WI38 (cell line): ENCODE results near the gene DNM1.
A peak's percentile ranks its signal among the peaks of the same experiment; 100 is the strongest.

ENCODE experiments used
- H3K4me3 ChIP-seq: 2 replicates; pipeline ENCODE4 v1.5.1; 2011; ENCODE audit warnings: low read depth, mild to moderate bottlenecking, control low read depth, low read length
- TF ChIP-seq, protein P1 (sequence below): IDR thresholded peaks from 2 replicates; pipeline ENCODE4 v1.5.1; 2012; ENCODE audit warnings: low read depth, mild to moderate bottlenecking, control low read depth, low read length

The DNM1 gene

GRCh38 chr9:128254362-128254761, 51.2 kb downstream of the DNM1 start:
- TF ChIP-seq, protein P1, sequence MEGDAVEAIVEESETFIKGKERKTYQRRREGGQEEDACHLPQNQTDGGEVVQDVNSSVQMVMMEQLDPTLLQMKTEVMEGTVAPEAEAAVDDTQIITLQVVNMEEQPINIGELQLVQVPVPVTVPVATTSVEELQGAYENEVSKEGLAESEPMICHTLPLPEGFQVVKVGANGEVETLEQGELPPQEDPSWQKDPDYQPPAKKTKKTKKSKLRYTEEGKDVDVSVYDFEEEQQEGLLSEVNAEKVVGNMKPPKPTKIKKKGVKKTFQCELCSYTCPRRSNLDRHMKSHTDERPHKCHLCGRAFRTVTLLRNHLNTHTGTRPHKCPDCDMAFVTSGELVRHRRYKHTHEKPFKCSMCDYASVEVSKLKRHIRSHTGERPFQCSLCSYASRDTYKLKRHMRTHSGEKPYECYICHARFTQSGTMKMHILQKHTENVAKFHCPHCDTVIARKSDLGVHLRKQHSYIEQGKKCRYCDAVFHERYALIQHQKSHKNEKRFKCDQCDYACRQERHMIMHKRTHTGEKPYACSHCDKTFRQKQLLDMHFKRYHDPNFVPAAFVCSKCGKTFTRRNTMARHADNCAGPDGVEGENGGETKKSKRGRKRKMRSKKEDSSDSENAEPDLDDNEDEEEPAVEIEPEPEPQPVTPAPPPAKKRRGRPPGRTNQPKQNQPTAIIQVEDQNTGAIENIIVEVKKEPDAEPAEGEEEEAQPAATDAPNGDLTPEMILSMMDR, result no peak

DNA sequence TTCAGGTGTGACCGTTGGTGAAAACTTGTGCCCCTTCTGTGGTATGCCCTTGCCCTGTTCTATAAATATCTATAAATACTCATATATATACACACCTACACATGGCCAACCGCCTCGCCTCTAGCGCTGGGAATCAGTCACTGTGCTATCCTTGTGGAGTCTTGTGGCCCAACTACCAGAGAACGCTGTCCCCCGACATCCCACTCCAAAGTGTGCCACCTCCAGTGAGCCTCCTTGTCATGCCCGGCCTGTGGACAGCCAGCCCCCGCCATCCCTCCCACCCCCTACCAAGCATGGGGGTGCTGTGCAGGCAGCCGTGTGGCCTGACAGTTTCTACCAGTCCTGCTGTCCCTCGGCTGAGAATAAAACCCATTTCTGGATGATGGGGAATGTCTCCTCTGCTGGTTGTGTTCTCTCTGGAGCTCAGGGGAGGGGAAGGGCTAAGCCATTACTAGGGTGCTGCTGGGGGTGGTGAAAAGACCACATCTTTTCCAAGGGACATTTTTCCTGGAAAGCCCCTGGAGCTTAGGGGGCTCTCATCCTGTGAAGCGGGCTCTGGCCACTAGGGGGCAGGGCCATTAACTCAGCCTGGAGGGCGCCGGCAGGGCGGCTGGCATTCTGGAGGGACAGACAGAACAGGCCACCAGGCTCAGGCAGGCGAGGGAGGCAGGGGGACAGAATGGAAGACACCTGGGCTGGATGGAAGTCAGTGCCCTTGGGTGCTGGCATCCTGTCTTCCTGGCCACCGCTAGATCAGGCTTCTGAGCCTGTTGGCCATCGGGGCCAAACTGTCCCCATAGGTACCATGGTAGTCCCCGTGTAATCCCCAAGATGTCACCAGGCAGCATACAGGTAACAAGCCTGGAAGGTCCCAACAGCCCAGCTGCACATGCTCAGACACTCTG, 51.9 kb downstream of the DNM1 start:
- no peak overlapping the region for H3K4me3 ChIP-seq
- TF ChIP-seq, protein P1, result peak; percentile 93

More at GRCh38 chr9:128254362-128254761, 51.2 kb downstream of the DNM1 start:
- no peak overlapping the region for H3K4me3 ChIP-seq

GRCh38 chr9:128257086-128257825, 54.1 kb downstream of the DNM1 start:
- no peak overlapping the region for H3K4me3 ChIP-seq
- TF ChIP-seq, protein P1, result no peak

DNA sequence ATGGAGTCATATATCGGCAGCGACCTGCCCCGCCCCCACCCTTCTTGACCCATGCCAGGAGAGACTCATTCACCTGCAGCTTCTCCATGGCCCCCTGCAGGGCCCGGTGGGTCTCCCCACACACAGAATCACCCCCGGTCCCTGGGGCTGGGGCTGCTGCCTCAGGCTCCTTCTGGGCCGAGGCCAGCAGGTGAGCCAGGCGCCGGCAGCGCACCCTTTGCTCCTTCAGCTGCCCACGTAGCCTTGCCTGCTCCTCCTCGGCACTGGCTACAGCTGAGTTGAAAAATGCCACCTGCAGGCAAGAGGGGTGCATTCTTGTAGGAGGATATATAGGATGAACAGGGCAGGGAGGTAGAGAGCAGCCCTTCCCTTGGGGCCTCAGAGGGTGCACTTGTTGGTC, 54.7 kb downstream of the DNM1 start:
- H3K4me3 ChIP-seq, result no peak overlapping the region
- TF ChIP-seq, protein P1, result no peak

DNA sequence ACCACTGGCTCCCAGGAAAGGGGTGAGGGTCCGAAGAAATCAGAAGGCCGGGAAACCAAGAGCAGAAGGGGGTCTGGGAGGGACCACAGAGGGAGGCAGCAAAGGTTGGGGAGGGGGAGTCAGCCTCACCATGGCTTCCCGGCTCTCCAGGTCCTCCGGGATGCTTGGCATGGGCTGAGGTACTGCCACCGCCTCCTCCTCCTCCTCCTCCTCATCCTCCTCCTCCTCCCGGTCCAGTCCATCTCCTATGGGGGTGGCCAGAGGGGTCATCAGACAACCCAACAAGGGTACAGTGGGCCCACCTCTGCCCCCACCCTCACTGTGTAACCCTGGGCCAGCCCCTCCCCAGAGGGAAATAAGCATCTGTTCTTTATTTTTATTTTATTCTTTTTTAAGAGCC, 55.1 kb downstream of the DNM1 start:
- TF ChIP-seq, protein P1, result no peak
- no peak overlapping the region for H3K4me3 ChIP-seq

DNA sequence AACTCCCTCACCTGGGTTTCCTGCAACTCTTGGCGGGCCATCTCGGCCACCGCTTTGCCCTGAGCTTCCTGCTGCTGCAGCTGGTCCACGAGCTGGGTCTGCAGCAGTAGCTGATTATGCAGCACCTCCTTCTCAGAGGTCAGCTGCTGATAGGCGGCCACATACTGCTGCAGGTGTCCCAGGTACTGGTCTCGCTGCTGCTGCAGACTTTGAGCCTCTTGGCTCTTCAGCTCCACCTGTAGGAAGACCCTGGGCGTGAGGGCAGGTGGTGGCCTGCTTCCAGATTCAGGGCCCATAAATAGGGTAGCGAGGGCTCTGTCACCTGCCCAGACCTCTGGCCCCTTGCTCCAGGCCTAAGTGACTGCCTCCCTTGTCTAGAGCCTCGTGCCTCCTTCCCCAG, 56.0 kb downstream of the DNM1 start:
- H3K4me3 ChIP-seq, result no peak overlapping the region
- TF ChIP-seq, protein P1, result no peak

DNA sequence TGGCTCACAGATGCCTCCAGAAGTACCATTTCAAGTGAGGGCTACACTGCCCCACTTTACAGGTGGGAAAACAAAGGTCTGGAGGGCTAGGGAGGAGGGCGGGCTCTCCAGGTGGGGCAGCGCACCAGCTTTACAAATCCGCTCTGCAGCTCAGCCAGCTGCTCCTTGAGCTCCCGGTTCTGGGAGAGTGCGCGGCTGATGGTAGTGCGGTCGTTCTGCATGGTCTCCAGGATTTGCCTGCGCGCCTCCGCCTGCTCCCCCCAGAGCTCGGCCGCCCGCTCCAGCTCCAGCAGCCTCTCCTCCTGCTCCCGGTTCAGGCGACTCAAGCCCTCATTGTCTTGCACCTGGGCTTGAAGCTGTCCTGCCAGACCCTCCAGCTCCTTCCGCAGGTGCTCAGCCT, 57.2 kb downstream of the DNM1 start:
- H3K4me3 ChIP-seq, result no peak overlapping the region
- TF ChIP-seq, protein P1, result no peak
